Measurements from ENCODE around the gene APOL1.
"Not testable (repeated sequence)": the region's sequence is repeated elsewhere in the genome, so short reads cannot be mapped to it uniquely, and the experiment has no call there.

APOL1 gene

DNA sequence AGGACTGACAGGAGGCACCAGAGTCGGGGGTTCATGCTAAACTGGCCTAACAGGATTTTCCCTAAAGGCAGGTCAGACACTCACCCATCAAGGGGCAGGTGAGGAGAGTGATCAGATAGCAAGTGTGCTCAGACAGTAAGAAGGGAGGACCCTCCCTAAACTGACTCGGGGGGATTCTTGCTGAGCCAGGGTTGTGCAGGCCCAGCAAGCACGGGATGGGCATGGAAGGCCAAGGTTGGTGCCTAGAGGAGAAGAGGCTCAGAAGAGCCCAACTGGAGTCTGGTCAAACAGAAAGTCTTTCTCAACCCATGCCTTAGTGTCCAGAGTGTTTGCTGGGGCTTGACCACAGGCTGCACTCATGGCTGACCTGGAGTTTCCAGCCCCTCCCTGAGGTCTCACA, 6.2 kb upstream of the APOL1 start:
- DNase-seq, result no peak

DNA sequence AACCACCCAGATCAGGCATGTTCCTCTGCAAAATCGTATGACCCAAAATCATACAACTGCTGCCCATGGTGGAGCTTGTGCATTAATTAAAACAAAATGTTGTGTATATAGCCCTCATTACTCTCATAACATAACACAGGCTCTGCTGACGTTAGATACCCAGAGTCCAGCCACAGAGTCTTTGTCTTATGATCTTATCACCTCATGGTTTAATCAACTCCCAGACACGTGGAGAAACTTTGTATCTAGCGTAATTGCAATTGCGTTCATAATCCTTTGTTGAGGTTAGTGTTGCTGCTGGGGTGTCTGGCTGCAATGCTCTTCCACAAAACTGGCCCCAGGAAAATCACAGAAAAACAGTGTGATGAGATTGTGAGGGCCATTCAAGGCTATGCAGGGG, 5.0 kb upstream of the APOL1 start:
- DNase-seq, result no peak

DNA sequence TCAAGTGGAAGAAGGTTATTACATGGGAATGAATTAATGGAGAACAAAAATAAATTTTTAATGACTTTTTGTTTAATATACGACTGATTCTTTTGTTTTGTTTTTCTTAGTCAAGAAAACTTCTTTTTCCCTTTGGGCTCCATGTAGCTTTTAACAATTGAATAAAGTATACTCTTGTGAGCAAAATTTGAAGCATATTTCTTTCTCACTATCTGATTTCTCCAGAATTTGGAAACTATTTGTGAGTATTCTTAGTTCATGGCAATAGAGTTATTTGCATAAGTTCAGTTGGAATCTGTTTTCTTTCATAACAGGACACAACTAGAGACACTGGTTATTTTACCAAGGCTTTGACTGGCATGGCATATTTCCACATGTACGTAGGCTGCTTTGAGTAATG, 3.8 kb upstream of the APOL1 start:
- no peak for DNase-seq

DNA sequence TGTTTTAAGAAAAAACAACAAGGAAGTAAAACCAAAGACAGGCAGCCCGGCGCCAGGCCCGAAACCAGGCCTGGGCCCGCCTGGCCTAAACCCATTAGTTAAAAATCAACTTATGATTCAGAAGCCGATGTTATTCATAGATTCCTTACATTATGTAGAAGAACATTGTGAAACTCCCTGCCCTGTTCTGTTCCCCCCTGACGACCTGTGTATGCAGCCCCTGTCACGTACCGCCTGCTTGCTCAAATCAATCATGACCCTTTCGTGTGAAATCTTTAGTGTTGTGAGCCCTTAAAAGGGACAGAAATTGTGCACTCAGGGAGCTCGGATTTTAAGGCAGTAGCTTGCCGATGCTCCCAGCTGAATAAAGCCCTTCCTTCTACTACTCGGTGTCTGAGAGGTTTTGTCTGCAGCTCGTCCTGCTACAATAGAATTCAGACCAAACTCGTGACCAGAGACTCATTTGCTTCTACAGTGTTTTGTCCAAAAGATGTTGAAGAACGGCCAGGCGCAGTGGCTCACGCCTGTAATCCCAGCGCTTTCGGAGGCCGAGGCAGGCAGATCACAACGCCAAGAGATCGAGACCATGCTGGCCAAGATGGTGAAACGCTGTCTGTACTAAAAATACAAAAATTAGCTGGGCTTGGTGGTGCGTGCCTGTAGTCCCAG, 2.5 kb upstream of the APOL1 start:
- not testable (repeated sequence) for DNase-seq

DNA sequence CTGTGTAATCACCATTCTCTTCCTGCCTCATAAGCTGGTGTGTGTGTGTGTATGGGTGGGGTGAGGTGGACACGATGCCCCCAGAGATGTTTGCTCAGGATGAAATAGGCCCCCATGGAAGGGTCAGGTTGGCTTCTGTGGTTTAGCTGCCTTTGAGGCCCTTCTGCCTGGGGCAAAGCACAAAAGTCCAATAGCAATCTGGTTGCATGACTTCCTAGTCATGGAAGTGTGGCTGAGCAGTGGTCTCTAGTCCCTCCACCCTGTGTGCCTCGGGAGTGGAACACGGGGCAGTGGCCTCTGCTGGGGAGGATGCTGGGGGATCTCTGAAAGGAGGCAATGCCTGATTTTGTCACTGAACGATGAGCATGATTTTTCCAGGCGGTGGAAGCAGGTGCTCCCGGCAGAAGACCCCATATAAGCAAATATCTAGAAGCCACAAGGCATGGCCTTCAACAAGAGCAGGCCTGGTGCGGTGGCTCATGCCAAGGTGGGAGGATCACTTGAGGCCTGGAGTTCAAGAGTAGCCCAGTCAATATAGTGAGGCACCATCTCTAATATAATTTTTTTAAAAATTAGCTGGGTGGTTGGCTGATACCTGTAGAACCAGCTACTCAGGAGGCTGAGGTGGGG, 839 bp upstream of the APOL1 start:
- DNase-seq, result not testable (repeated sequence)

DNA sequence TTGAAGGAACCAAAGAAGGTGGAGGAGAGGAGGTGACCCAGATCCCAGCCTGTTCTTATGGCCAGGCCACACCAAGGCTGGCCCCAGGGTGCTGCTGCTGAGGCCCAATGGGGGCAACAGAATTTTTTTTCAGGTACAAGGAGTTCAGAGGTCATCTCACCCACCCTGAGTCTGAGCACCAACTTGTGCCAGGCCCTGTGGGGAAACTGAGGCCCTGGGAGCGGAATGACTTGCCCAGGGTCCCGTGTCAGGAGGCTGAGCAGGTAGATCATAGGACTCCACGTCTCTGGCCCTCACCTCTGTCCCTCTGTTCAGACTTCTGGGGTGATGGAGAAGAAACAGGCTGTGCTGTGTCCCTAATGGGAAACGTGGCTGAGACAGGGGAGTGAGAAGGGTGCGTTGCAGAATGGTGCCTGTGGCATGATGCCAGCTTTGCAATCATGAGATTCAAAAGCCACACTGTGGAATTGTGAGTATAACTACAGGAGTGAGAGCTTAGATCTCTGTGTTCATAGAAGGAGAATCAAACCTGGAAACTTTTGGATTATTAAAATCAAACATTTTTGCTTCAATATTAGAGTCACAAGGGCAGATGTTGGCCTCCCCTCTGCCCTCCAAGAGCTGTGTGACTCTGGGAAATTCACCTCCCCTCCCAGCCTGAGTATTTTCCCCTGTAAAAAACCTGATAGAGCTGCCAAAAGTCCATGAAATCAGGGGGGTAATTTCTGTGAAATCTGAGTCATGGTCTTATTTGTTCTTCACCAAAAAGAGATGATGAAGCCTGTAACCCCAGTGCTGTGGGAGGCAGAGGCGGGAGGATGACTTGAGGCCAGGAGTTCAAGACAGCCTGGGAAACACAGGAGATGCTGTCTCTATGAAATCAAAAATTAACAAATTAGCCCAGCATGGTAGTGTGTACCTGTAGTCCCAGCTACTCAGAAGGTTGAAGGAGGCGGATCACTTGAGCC, 874 bp downstream of the APOL1 start:
- no peak for DNase-seq

DNA sequence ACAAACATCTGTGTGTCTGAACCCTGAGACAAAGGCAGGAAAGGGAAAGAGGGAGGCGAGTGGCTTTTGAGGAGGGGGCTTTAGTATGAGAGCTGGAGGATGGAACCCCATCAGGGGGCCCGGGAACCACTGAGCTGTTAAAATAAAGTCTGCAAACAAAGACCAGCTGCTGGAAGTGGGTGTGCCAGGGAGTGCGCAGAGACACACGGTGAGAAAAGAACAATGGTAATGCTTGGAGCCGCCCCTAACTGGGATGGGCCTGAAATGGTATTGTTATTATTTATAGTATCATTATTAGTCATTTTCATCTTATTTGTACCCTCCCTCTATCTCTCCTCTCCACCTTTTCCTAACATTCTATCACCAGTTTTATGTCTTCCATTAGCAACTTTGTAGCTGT, 2.6 kb downstream of the APOL1 start:
- DNase-seq, result not testable (repeated sequence)

DNA sequence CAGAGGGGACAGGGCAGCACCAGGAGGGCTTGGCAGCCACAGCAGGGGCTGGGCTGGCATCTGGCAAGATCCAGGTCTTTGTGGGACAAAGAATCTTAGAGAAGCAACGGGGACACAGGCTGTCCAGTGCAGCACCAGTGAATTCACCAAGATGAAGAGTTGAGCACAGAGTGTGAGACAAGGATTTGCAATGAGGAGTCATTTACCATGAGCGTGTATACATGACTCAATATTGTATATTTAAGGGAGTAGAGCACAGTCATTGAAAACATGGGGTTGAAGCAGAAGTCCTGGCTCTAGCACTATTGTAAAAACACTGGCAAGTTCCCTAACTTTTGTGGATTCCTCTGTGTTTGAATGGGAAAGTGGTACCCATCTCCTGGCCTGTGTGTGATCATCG, 3.5 kb downstream of the APOL1 start:
- no peak for DNase-seq

DNA sequence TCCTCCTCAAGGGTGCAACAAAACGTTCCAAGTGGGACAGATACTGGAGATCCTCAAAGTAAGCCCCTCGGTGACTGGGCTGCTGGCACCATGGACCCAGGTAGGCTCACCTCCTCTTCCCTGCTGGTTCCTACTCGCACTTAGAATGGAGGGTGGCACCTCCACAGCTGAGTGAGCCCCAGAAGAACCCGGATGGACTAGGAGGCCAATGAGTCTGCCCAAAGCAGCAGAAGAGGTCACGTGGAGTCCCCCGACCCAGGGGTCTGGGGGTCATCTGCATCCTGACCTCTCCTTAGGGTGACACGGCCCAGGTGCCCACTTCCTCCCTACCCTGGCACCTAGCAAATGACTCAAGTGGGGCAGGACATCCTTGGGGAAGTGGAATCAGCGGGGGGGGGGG, 4.4 kb downstream of the APOL1 start:
- no peak for DNase-seq

DNA sequence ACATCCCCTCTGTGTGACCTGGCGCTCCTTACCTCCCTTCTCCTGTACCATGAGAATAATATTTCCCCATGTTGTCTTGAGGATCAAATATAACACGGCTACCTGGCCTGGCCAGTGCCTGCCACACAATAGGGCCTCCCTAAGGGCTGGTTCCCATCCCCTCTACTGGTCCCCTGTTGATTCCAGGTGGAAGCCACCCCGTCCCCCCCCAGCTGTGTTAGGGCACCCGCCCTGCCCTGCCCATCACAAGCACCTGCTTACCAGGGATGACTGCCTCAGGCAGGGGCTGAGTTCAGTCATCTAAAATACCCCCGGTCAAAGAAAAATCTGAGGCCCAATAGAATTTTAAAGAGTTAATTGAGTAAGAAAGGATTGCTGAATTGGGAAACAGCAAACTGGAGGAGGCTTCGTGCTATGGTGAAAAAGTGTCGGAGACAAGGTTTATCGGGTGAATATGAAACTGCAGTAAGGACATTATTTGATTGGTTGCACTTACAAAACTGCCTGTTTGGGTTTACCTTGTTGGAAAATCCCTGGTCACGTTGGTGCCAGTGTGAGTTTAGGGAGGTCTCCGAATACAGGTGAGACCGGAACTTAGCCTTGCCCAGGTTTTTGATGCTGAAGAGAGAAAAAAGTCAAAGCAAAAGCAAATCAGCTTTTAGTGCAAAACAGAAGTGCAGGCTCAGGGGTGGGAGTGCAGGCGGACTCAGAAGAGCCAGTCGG, 5.2 kb downstream of the APOL1 start:
- DNase-seq, result no peak

DNA sequence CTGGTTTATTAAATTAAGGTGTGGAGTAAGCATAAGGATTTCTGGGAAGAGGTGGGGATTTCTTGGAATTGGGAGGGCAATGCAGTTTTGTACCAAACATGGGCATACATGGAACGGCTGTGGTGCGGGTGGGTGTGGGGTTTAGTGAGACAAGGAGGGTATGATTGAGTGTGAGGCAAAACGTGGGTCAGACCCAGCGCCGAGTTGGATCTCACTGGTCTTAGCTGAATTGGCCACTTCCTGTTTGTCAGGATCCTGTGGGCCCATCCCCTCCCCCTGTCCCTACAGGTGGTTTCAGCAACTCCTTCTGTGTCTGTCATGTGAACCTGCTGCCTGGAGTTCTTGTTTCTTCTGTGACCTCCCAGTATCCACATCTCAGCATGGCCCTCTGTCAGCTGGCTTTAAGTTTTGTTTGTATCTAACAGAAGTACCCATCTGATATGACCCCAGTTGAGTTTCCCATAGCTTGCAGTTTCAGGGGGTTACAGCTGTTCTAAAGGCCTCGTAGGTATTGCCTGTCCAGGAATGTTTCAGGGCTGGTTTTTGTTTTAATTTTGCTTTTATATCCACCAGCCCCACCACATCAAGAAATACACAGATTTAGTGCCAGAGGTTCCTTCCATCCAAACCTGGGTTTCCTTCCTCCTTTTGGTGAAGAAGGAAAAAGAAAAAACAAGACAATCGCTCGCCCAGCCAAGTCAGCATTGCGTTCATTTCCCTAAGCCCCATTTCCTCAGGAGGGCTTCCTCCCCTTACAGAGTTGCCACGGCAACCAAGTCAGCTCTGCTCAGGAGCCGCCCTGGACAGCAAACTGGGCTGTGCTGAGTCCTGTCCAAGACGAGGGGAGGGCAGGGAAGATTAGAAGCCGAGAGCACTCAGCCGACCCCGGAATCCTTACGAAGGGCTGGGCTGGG, 6.0 kb downstream of the APOL1 start:
- peak; percentile 67 for DNase-seq

DNA sequence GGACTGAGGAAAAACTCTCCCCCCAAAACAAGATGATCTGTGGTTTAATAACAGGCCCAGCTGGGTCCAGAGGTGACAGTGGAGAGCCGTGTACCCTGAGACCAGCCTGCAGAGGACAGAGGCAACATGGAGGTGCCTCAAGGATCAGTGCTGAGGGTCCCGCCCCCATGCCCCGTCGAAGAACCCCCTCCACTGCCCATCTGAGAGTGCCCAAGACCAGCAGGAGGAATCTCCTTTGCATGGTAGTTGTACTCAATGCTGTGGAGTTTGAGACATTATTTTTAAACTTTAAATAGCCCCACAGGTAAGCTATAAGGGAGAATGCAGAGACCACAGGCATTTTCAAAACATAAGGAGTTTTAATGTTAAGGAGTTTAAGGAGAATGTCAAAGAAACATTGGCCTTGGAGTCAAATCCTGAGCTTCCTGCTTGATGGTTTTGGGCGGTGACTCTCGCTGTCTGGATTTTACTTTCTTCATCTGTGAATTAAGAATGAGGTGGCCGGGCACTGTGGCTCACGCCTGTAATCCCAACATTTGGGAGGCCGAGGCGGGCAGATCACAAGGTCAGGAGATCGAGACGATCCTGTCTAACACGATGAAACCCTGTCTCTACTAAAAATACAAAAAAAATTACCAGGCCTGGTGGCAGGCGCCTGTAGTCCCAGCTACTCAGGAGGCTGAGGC, 6.8 kb downstream of the APOL1 start:
- no peak for DNase-seq

DNA sequence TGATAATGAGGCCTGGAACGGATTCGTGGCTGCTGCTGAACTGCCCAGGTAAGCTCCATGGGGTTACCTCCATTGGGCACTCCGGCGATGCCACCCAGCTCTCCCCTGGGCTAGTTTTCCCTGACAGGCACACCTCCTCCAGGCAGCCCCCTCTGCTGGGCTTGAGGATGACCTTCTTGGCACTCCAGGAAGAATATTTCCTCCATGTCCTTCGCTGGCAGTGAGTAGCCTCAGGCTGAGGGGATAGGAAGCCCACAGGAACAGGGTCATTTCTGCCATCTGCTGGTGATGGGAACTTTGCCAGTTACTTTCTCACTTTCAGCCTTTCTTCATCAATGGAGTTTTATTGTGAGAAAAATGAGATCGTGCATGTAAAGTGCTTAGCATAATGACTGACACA, 8.7 kb downstream of the APOL1 start:
- DNase-seq, result not testable (repeated sequence)

DNA sequence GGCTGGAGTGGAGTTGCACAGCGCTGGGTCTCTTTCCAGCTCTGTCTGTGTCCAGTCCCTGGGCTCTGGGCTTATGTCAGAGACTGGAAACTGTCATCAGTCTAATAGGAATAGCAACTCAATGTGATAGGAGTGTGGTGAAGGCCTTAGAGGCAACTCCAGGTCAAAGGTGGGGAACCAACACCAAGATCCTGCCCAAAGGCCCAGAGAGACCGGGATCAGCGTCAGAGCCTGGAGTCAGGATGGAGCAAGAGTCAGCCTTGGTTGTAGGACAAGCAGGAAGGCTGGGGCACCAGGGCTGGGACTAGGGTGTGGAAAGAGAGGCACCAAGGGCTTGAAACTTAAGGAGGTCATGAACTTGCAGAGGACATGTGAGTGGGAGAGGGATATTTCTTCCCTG, 9.4 kb downstream of the APOL1 start:
- not testable (repeated sequence) for DNase-seq

DNA sequence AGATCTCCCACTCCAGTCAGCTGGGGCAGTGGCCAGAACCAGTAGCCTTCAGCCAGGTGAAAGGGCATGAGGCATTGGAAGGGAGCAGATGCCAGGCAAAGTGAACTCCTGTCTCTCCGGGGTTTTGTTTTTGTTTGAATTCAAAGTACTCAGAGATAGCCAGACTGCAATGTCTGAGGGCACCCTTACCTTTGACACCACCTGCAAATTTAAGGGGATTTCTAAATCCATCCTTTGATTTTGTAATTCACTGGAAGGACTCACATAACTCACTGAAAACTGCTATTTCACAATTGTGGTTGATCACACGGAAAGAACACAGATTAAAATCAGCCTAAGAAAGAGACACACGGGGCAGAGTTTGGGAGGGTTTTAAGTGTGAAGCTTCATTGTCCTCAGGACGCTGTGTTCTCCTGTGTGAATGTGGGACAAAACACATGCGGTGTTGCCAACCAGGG, 10.3 kb downstream of the APOL1 start:
- not testable (repeated sequence) for DNase-seq

DNA sequence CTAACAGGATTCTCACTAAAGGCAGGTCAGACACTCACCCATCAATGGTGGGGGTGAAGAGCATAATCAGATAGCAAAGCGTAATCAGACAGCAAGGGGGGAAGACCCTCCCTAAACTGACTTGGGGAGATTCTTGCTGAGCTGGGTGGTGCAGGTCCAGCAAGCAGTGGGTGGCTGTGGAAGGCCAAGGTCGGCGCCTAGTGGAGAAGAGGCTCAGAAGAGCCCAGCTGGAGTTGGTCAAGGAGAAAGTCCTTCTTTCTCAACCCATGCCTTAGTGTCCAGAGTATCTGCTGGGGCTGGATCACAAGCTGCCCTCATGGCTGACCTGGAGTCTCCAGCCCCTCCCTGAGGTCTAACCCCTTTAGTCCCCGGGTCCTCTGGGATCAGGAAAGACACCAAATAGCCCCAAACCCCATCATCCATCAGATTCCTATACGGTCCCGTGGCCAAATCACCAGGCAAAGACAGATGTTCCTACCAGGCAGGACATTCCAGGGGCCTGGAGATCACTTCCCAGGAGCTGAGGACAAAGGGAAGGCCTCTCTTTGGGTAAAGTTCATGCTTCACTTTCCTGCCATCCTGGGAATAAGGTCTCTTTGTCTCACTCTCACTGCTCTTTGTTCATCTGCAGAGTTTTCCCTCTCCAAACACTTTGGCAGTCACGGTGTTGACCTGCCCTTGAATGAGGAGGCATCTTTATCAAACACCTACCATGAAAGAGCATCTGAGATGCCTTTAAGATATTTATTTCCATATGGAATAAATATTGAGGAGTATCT, 11.1 kb downstream of the APOL1 start:
- DNase-seq, result not testable (repeated sequence)

DNA sequence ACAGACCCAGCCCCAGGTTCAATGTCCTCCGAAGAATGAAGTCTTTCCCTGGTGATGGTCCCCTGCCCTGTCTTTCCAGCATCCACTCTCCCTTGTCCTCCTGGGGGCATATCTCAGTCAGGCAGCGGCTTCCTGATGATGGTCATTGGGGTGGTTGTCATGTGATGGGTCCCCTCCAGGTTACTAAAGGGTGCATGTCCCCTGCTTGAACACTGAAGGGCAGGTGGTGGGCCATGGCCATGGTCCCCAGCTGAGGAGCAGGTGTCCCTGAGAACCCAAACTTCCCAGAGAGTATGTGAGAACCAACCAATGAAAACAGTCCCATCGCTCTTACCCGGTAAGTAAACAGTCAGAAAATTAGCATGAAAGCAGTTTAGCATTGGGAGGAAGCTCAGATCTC, 14.1 kb downstream of the APOL1 start:
- DNase-seq, result no peak

DNA sequence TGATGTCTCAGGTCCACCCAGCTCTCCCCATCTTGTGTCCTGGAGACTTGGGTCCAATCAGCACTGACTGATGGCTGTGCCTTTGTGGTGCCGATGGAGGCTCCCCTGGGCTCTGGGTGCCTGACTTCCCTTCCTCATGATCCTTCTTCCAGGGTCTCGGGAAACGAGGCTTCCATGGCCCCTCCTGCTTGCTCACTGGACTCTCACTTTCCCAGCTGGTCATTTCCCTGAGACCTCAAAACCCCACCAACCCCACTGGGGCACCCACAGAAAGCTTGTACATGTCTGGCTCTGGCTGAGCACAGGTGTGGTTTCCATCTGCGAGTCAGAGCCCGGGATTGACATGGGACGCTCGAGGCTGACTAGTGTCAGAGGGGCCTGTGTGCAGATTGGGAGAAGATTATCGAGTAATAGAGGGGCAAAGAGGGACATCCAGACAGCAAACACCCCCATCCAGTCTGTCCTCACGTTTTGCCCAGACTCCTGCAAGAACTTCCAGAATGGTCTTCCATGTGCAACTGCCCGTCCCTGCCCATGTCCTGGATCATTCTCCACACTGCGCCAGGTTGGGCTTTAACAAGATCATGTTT, 15.1 kb downstream of the APOL1 start:
- DNase-seq, result no peak

DNA sequence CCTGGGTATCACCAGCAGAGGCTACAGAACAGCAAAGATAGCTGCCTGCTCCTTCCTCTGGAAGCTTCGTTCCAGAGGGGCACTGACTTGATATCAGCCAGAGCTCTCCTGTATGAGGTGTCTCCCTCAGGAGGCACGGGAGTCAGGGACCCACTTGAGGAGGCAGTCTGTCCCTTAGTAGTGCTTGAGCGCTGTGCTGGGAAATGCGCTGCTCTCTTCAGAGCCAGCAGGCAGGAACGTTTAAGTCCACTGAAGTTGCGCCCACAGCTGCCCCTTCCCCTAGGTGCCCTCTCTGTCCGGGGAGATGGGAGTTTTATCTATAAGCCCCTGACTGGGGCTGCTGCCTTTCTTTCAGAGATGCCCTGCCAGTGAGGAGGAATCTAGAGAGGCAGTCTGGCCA, 18.3 kb downstream of the APOL1 start:
- peak; percentile 4 for DNase-seq

DNA sequence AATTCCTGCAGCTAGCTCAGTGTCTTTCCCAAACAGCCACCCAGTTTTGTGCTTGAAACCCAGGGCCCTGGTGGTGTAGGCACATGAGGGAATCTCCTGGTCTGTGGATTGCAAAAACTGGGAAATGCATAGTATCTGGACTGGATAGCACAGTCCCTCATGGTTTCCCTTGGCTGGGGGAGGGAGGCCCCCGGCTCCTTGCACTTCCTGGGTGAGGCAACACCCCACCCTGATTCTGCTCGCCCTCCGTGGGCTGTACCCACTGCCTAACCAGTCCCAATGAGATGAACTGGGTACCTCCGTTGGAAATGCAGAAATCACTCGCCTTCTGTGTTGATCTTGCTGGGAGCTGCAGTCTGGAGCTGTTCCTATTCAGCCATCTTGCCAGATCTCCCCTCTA, 19.0 kb downstream of the APOL1 start:
- DNase-seq, result peak; percentile 9
